ENCODE measurements around the gene MRM2. TPM values are rescaled to one million over a fixed set of nuclear protein-coding genes. Genes with fewer than 3 reads are reported as not detected.

Gene MRM2
- total RNA-seq, 4 donors from 2014 or later: 8.1 to 19.0 (median 13.0) TPM

DNA sequence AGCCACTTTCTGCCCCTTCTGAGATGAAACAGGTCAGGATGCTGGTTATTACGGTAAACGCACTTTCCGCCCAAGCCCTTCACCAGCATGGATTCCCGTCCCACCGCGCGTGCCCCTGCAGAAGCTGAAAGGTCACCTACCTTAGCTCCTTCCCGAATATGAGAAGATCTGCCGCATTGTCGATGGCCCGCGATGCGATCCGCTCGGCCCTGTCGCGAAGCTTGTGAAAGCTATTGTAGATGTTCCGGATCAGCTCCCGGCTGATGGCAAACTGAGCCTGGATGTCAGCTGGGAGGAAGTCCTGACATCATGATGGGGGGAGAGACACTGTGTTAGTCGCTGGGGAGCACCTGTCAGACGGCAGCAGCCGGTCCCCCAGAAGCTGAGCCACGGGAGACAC is 22.2 kb upstream of the MRM2 start:
- Histone ChIP-seq H3K36me3 (peaks cover 0 to 19% (median 0%) of the 10 kb centered on the region in 3 donors), H3K4me3 (no peak overlapping the region), H3K27ac (no peak overlapping the region), H3K4me1 (peaks cover 0 to 10% (median 3%) of the 10 kb centered on the region in 4 donors), H3K9me3 (no peaks in the 10 kb centered on the region), H3K27me3 (no peaks in the 10 kb centered on the region)
- TF ChIP-seq POLR2A (IDR thresholded peaks at IDR 0.05): no peak
- TF ChIP-seq, protein P1, sequence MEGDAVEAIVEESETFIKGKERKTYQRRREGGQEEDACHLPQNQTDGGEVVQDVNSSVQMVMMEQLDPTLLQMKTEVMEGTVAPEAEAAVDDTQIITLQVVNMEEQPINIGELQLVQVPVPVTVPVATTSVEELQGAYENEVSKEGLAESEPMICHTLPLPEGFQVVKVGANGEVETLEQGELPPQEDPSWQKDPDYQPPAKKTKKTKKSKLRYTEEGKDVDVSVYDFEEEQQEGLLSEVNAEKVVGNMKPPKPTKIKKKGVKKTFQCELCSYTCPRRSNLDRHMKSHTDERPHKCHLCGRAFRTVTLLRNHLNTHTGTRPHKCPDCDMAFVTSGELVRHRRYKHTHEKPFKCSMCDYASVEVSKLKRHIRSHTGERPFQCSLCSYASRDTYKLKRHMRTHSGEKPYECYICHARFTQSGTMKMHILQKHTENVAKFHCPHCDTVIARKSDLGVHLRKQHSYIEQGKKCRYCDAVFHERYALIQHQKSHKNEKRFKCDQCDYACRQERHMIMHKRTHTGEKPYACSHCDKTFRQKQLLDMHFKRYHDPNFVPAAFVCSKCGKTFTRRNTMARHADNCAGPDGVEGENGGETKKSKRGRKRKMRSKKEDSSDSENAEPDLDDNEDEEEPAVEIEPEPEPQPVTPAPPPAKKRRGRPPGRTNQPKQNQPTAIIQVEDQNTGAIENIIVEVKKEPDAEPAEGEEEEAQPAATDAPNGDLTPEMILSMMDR (IDR thresholded peaks at IDR 0.05): no peak
- no peak for DNase-seq

DNA sequence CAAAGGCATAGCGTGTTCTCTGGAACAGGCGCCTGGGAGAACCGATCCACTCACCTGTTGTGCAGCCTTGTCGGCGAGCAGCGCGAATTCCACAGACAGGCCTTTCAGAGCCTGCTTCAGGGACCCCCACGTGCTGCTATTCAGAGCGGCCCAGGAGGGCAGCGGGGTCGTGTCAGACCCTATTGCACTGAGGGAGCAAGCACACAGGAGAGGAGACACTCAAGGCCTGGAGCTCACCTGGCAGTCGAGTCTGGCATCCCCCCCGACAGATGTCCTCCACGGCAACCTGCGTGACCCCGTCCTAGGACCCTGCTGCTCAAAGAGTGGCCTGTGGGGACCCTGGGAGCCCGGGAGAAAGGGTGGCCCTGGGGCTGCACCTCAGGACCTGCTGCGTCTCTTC is 21.2 kb upstream of the MRM2 start:
- Histone ChIP-seq H3K36me3 (peaks cover 0 to 19% (median 0%) of the 10 kb centered on the region in 3 donors), H3K27ac (no peak overlapping the region), H3K27me3 (no peaks in the 10 kb centered on the region), H3K9me3 (no peaks in the 10 kb centered on the region), H3K4me1 (peaks cover 0 to 11% (median 3%) of the 10 kb centered on the region in 4 donors), H3K4me3 (no peak overlapping the region)
- no peak for DNase-seq
- TF ChIP-seq POLR2A (IDR thresholded peaks at IDR 0.05): no peak
- TF ChIP-seq, protein P1 (IDR thresholded peaks at IDR 0.05): no peak

DNA sequence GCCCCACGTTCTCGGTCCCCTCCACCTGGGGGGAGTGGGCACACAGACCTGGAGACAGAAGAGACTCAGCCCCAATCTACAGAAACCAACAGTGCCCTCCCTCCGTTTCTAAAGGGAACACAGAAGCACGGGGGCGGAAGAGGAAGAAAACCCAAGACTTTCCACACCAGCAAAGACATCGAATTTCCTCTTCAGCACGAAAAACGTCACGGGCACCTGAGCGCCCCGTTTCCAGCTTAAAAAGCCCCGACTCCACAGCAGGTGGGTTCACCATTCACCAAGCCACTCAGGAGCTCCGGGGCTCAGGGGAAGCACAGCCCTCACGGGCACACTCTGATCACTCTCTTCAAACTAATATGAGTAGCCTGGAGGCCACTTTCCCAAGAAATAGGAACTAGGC is 19.6 kb upstream of the MRM2 start:
- TF ChIP-seq POLR2A (IDR thresholded peaks at IDR 0.05): no peak
- TF ChIP-seq, protein P1 (IDR thresholded peaks at IDR 0.05): no peak
- Histone ChIP-seq H3K4me3 (no peak overlapping the region), H3K9me3 (no peaks in the 10 kb centered on the region), H3K4me1 (peaks cover 0 to 11% (median 3%) of the 10 kb centered on the region in 4 donors), H3K27ac (peak overlapping the region in 2 of 4 donors; percentile 57 to 64), H3K27me3 (no peaks in the 10 kb centered on the region), H3K36me3 (peaks cover 0 to 27% (median 0%) of the 10 kb centered on the region in 3 donors)
- peak in 2 of 3 donors; percentile 71 to 74 for DNase-seq

DNA sequence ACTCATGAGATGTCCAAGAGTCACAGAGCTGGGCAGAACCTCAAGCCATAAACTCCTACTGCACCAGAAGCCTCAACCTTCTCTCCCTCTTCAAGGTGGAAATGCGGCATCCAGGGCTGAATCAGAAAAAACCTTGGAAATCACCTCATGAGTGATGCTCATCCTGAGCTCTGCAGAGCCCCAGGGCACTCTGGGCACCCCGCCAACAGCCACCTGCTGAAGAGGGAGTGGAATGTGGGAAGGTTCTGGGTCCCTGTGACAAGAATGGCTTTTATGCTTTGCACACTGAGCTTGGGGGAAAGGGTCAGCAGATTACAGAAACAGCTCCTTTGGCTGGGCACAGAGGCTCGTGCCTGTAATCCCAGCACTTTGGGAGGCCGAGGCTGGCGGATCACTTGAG is 18.8 kb upstream of the MRM2 start:
- H3K36me3 ChIP-seq: peaks cover 0 to 27% (median 0%) of the 10 kb centered on the region in 3 donors
- TF ChIP-seq POLR2A (IDR thresholded peaks at IDR 0.05): no peak
- TF ChIP-seq, protein P1 (IDR thresholded peaks at IDR 0.05): no peak
- no peaks in the 10 kb centered on the region for H3K27me3 ChIP-seq
- H3K4me3 ChIP-seq: no peak overlapping the region
- no peak overlapping the region for H3K27ac ChIP-seq
- H3K9me3 ChIP-seq: no peaks in the 10 kb centered on the region
- no peak for DNase-seq
- H3K4me1 ChIP-seq: peaks cover 0 to 11% (median 3%) of the 10 kb centered on the region in 4 donors

DNA sequence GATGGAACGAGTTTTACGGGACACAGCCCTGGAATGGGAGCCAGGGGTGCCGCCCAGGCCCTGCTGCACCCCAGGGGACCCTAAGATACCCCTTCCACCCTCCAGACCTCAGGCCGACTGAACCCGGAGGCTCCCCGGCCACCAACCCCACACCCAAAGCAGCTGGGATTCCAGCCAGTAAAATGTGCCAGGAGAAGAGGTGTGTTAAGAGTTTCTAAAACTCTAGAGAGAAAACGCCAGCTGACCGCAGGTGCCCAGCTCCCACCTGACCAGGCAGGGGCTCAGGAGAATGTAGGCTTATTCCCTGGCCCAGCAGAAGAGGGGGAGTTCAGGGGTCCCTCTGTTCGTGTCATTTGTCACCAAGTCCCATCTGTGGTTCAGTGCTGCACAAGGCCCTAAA is 17.5 kb upstream of the MRM2 start:
- H3K36me3 ChIP-seq: peaks cover 0 to 27% (median 0%) of the 10 kb centered on the region in 3 donors

More for the DNA sequence above, 17.5 kb upstream of the MRM2 start:
- H3K27ac ChIP-seq: peak overlapping the region in 1 of 4 donors; percentile 17
- H3K4me3 ChIP-seq: no peak overlapping the region
- TF ChIP-seq POLR2A (IDR thresholded peaks at IDR 0.05): no peak
- TF ChIP-seq, protein P1 (IDR thresholded peaks at IDR 0.05): no peak
- H3K9me3 ChIP-seq: no peaks in the 10 kb centered on the region
- peaks cover 0 to 11% (median 3%) of the 10 kb centered on the region in 4 donors for H3K4me1 ChIP-seq
- DNase-seq: no peak
- H3K27me3 ChIP-seq: no peaks in the 10 kb centered on the region

Data from Peyer's patch (tissue), 4 donors.